GM12878 (cell line): ENCODE results near the gene RINL. TPM values are rescaled to one million over a fixed set of nuclear protein-coding genes. Genes with fewer than 3 reads are reported as not detected.

Experiments used
- ATAC-seq: fragments of 200-7000 bp; cut with Tn5 transposase; 3 replicates; pipeline ENCODE4 v1.9.1; 2020; ENCODE audit warnings: mild to moderate bottlenecking, moderate library complexity
- BruUV-seq: library from RNA; stranded (reverse); fragments of 400-500 nt; replicated peaks from 2 replicates; lab custom pipeline; 2021; lab: Mats Ljungman, UMichigan
- CTCF ChIA-PET: fragments of 300-600 bp; sonication (Branson Sonifier 250); formaldehyde crosslinking; extraction: SDS; loops from one replicate; lab custom pipeline; 2021; ENCODE audit warnings: inconsistent platforms; lab: Yijun Ruan, JAX
- POLR2A ChIA-PET: fragments of 350-600 bp; formaldehyde crosslinking; extraction: SDS; loops from one replicate; lab custom pipeline; 2021; ENCODE audit warnings: inconsistent platforms; lab: Charles Lee
- RAD21 ChIA-PET: fragments of 300-600 bp; sonication (Branson Sonifier 250); formaldehyde crosslinking; loops from one replicate; lab custom pipeline; 2023; ENCODE audit warnings: antibody characterized with exemption; ENCODE audit not compliant: unreplicated experiment; lab: Charles Lee
- SMC1A ChIA-PET: fragments of 300-600 bp; sonication (Branson Sonifier 250); formaldehyde crosslinking; loops from one replicate; lab custom pipeline; 2023; ENCODE audit not compliant: unreplicated experiment, uncharacterized antibody; lab: Charles Lee
- DNase-seq: peaks from one replicate; pipeline ENCODE4 v3.0.0-alpha.2; 2011; ENCODE audit warnings: low read depth, low spot score
- FAIRE-seq: peaks from 3 replicates; lab custom pipeline; 2011; peaks lifted over from hg19 to GRCh38; lab: Jason Lieb, UNC
- H2AFZ ChIP-seq: 2 replicates; pipeline ENCODE4 v1.6.0; 2011; ENCODE audit warnings: low read depth, low read length, control low read depth; ENCODE audit not compliant: control insufficient read depth
- H3K27ac ChIP-seq: 2 replicates; pipeline ENCODE4 v1.5.1; 2011; ENCODE audit warnings: control low read depth; ENCODE audit not compliant: control insufficient read depth, insufficient read depth
- H3K27me3 ChIP-seq, 2 experiments: replicated peaks in 1 of 2; 2 replicates each; pipeline versions ENCODE4 v1.6.0 to v1.6.1; 2011; ENCODE audit warnings: low read length in 1 of 2; ENCODE audit not compliant: control insufficient read depth in 2 of 2, insufficient read depth in 2 of 2
- H3K36me3 ChIP-seq, 2 experiments: 2 replicates each; pipeline ENCODE4 v1.5.1; 2011; ENCODE audit warnings: low read length in 1 of 2; ENCODE audit not compliant: control insufficient read depth in 2 of 2, insufficient read depth in 2 of 2
- H3K4me1 ChIP-seq: 2 replicates; pipeline ENCODE4 v1.6.1; 2011; ENCODE audit warnings: mild to moderate bottlenecking, low read length, moderate library complexity, mixed read lengths; ENCODE audit not compliant: control insufficient read depth, insufficient read depth
- H3K4me2 ChIP-seq: 2 replicates; pipeline ENCODE4 v1.6.0; 2011; ENCODE audit warnings: control low read depth; ENCODE audit not compliant: control insufficient read depth, insufficient read depth
- H3K4me3 ChIP-seq: fragments of 200-600 bp; sonication (generic); 2 replicates; pipeline ENCODE4 v1.5.1; 2016
- H3K79me2 ChIP-seq: 2 replicates; pipeline ENCODE4 v1.6.0; 2011; ENCODE audit warnings: low read length; ENCODE audit not compliant: control insufficient read depth, insufficient read depth
- H3K9ac ChIP-seq: 2 replicates; pipeline ENCODE4 v1.8.0; 2011; ENCODE audit warnings: low read length, control low read depth, mixed read lengths; ENCODE audit not compliant: control insufficient read depth, insufficient read depth
- H3K9me3 ChIP-seq: replicated peaks from 3 replicates; pipeline ENCODE4 v1.5.1; 2011; ENCODE audit warnings: mild to moderate bottlenecking, low read length; ENCODE audit not compliant: control insufficient read depth, insufficient read depth
- H4K20me1 ChIP-seq: 2 replicates; pipeline ENCODE4 v1.6.0; 2011; ENCODE audit not compliant: control insufficient read depth, insufficient read depth
- SRF ChIP-seq, 2 experiments: IDR thresholded peaks; 2 replicates each; pipeline ENCODE4 v1.6.1; 2011; ENCODE audit warnings: low read depth in 2 of 2, low read length in 2 of 2, mild to moderate bottlenecking in 1 of 2, moderate library complexity in 1 of 2
- TCF3 ChIP-seq: IDR thresholded peaks from 2 replicates; pipeline ENCODE4 v1.6.1; 2012; ENCODE audit warnings: low read depth, mild to moderate bottlenecking, low read length, borderline replicate concordance; ENCODE audit not compliant: insufficient read depth
- YBX1 ChIP-seq: fragments of 450-650 bp; IDR thresholded peaks from 2 replicates; pipeline ENCODE4 v1.6.1; 2016; ENCODE audit warnings: antibody characterized with exemption
- ZNF622 ChIP-seq: fragments of 450-650 bp; IDR thresholded peaks from 2 replicates; pipeline ENCODE4 v1.6.1; 2017; ENCODE audit warnings: mild to moderate bottlenecking, inconsistent platforms
- ZSCAN29 ChIP-seq: fragments of 450-650 bp; IDR thresholded peaks from 2 replicates; pipeline ENCODE4 v1.6.1; 2017; ENCODE audit warnings: mild to moderate bottlenecking, moderate library complexity
- WGBS: methylation state at CpG from one replicate; pipeline ENCODE4 v1.1.6; 2016; ENCODE audit warnings: low lambda C conversion rate; ENCODE audit not compliant: insufficient replicate concordance, insufficient coverage; ENCODE audit errors: missing lambda C conversion rate; 5-methylcytosine and 5-hydroxymethylcytosine counted together
- in situ Hi-C: fragments of 300-500 bp; cut with MboI; formaldehyde crosslinking; loops from 9 replicates; pipeline ENCODE4 v1.14.3; 2018; ENCODE audit warnings: mixed read lengths
- intact Hi-C: fragments of 100-400 bp; cut with micrococcal nuclease; formaldehyde crosslinking; loops from one replicate; pipeline ENCODE4 v1.14.2; 2022; ENCODE audit not compliant: unreplicated experiment
- polyA plus RNA-seq, 11 experiments: library from polyadenylated mRNA; depleted of rRNA in 4 of 11; unstranded in 6 of 11; stranded (reverse) in 5 of 11; fragments of >200 nt; fragmentation: Nextera tagmentation in 4 of 11; fragmentation: Illumina TruSeq in 1 of 11; extraction: Ambion mirVana in 4 of 11; extraction: Trizol in 1 of 11; gene quantifications; 1 replicate in 1 of 11; 2 replicates in 10 of 11; pipeline versions ENCODE4 v1.2.1 to v1.2.3, GENCODE V29; 2011 to 2016; ENCODE audit warnings: inconsistent platforms in 2 of 11, missing spikeins in 2 of 11, low read depth in 1 of 11
- total RNA-seq, 4 experiments: library from RNA; depleted of rRNA in 3 of 4; stranded (reverse); fragments of >200 nt in 3 of 4; fragmentation: Illumina TruSeq in 1 of 4; extraction: Trizol in 1 of 4; gene quantifications; 2 replicates each; pipeline versions ENCODE4 v1.2.1 to v1.2.3, GENCODE V29; 2013 to 2021
- TF ChIP-seq, protein P1 (sequence below): fragments of 150-350 bp; IDR thresholded peaks from 2 replicates; pipeline ENCODE4 v1.6.1; 2016; ENCODE audit warnings: low read depth, low read length
- TF ChIP-seq, protein P2 (sequence below): fragments of 450-650 bp; IDR thresholded peaks from 2 replicates; pipeline ENCODE4 v1.6.1; 2017; ENCODE audit warnings: mild to moderate bottlenecking, moderate library complexity

Gene RINL
- total and polyA plus RNA-seq, 10 of the 15 experiments (the other 5 are each of a cell fraction or from before 2014, with no cell fraction given), result 14.5 to 64.2 (median 47.6) TPM

DNA sequence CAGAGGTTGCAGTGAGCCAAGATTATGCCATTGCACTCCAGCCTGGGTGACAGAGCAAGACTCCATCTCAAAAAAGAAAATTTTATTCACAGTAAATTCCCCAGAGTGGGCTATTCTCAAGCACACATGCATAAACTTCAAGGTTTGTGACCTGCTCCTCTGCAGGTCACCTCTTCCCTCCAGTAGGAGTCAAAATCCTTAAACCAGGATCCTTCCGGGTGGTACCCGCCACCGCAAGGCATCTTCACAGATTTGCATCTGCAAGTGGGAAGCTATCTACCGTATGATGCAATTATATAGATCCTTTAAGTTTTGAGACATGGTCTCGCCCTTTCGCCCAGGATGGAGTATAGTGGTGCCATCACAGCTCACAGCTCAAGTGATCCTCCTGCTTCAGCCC is 43.5 kb downstream of the RINL start:
- H3K4me1 ChIP-seq, result no peaks in the 10 kb centered on the region; the same call in 1 of the 2 replicates
- H3K27me3 ChIP-seq, result no peaks in the 10 kb centered on the region
- no peak overlapping the region for H3K9ac ChIP-seq
- FAIRE-seq (no peak), DNase-seq (no peak), ATAC-seq (no peak)
- H2AFZ ChIP-seq, result no peak overlapping the region
- H3K4me2 ChIP-seq, result no peak overlapping the region
- intact Hi-C loops (loop anchor here (10.0 kb wide), 2 partner anchors 50 to 290 kb away; no protein-coding TSS in a partner anchor), in situ Hi-C loops (no loop called here)
- H3K27ac ChIP-seq, result no peak overlapping the region
- H3K36me3 ChIP-seq, result peaks cover 26 to 32% of the 10 kb centered on the region in 2 experiments
- ChIA-PET POLR2A (interaction anchor here (6.1 kb wide), 1 partner anchor 13 kb away, joined by 43 read pairs; no protein-coding TSS in a partner anchor), SMC1A (no interaction called here)
- no peak overlapping the region for H3K4me3 ChIP-seq
- TF ChIP-seq ZNF622, result no peak
- TF ChIP-seq, protein P1, sequence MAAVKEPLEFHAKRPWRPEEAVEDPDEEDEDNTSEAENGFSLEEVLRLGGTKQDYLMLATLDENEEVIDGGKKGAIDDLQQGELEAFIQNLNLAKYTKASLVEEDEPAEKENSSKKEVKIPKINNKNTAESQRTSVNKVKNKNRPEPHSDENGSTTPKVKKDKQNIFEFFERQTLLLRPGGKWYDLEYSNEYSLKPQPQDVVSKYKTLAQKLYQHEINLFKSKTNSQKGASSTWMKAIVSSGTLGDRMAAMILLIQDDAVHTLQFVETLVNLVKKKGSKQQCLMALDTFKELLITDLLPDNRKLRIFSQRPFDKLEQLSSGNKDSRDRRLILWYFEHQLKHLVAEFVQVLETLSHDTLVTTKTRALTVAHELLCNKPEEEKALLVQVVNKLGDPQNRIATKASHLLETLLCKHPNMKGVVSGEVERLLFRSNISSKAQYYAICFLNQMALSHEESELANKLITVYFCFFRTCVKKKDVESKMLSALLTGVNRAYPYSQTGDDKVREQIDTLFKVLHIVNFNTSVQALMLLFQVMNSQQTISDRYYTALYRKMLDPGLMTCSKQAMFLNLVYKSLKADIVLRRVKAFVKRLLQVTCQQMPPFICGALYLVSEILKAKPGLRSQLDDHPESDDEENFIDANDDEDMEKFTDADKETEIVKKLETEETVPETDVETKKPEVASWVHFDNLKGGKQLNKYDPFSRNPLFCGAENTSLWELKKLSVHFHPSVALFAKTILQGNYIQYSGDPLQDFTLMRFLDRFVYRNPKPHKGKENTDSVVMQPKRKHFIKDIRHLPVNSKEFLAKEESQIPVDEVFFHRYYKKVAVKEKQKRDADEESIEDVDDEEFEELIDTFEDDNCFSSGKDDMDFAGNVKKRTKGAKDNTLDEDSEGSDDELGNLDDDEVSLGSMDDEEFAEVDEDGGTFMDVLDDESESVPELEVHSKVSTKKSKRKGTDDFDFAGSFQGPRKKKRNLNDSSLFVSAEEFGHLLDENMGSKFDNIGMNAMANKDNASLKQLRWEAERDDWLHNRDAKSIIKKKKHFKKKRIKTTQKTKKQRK, result no peak
- TF ChIP-seq TCF3, result no peak
- TF ChIP-seq, protein P2, sequence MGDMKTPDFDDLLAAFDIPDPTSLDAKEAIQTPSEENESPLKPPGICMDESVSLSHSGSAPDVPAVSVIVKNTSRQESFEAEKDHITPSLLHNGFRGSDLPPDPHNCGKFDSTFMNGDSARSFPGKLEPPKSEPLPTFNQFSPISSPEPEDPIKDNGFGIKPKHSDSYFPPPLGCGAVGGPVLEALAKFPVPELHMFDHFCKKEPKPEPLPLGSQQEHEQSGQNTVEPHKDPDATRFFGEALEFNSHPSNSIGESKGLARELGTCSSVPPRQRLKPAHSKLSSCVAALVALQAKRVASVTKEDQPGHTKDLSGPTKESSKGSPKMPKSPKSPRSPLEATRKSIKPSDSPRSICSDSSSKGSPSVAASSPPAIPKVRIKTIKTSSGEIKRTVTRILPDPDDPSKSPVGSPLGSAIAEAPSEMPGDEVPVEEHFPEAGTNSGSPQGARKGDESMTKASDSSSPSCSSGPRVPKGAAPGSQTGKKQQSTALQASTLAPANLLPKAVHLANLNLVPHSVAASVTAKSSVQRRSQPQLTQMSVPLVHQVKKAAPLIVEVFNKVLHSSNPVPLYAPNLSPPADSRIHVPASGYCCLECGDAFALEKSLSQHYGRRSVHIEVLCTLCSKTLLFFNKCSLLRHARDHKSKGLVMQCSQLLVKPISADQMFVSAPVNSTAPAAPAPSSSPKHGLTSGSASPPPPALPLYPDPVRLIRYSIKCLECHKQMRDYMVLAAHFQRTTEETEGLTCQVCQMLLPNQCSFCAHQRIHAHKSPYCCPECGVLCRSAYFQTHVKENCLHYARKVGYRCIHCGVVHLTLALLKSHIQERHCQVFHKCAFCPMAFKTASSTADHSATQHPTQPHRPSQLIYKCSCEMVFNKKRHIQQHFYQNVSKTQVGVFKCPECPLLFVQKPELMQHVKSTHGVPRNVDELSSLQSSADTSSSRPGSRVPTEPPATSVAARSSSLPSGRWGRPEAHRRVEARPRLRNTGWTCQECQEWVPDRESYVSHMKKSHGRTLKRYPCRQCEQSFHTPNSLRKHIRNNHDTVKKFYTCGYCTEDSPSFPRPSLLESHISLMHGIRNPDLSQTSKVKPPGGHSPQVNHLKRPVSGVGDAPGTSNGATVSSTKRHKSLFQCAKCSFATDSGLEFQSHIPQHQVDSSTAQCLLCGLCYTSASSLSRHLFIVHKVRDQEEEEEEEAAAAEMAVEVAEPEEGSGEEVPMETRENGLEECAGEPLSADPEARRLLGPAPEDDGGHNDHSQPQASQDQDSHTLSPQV, result no peak
- no peak for TF ChIP-seq ZSCAN29
- no peak for TF ChIP-seq SRF (IDR thresholded peaks at IDR 0.05; ENCODE audit: low read depth in 2 of 2, low read length in 2 of 2)
- TF ChIP-seq YBX1, result no peak
- TF ChIP-seq, all 136 proteins: peak for 0
- 95% methylated on average over 6 of the region's 6 CpGs for WGBS
- ChIA-PET RAD21 (no interaction called here), CTCF (interaction anchor here (0.6 to 1.7 kb wide), 4 partner anchors 14 to 219 kb away, joined by 4 to 5 read pairs (median 4); no protein-coding TSS in a partner anchor)
- Histone ChIP-seq H3K9me3 (no peaks in the 10 kb centered on the region), H4K20me1 (no peaks in the 10 kb centered on the region; the same call in 1 of the 2 replicates), H3K79me2 (peaks cover 11% of the 10 kb centered on the region)
- no TSS peak for BruUV-seq
